DND-41 (cell line): Measurements from ENCODE around the gene PTER.

ENCODE experiments used
- EZH2 ChIP-seq: IDR thresholded peaks from 3 replicates; pipeline ENCODE4 v1.6.1; 2012; ENCODE audit warnings: borderline replicate concordance, low read depth, mild to moderate bottlenecking, moderate library complexity, low read length, inconsistent platforms; ENCODE audit not compliant: severe bottlenecking
- TF ChIP-seq, protein P1 (sequence below): IDR thresholded peaks from 2 replicates; pipeline ENCODE4 v1.5.1; 2012; ENCODE audit warnings: borderline replicate concordance, low read length, moderate library complexity, mild to moderate bottlenecking; ENCODE audit not compliant: poor library complexity, severe bottlenecking; ENCODE audit errors: extremely low read depth

DNA sequence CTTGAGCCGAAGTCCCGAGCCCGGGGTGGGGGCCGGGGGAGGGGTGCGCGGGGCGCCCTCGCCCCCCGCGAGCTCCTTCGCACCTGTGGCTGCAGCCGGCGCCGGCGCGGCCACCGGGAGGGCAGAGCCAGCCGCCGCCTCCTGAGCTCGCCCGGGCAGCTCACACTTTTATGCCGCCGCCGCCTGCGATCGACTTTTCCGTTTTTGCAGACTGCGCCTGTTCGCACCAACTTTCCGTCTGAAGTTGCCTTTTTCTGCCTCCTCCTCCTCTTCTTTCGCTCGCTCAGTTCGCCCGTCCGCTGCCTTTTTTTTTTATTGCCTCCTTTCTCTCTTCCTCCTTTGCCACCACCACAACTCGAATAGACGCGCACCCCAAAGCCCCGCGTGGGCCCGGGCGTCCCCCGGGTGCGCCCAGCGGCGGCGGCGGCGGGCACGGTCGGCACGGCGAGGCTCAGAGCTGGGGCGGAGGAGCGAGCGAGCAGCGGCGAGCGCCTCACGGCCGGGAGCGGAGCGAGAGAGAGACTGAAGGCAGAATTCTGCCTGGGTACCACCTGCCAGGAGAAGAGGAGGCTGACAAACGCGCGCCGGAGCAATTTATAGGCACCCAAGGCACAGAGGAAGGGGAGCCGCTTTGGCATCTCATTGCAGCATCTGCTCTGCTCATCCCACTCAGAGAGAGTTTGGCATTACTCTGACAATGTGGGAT, 84.7 kb downstream of the PTER start, which contains the start of gene C1QL3:
- TF ChIP-seq, protein P1, sequence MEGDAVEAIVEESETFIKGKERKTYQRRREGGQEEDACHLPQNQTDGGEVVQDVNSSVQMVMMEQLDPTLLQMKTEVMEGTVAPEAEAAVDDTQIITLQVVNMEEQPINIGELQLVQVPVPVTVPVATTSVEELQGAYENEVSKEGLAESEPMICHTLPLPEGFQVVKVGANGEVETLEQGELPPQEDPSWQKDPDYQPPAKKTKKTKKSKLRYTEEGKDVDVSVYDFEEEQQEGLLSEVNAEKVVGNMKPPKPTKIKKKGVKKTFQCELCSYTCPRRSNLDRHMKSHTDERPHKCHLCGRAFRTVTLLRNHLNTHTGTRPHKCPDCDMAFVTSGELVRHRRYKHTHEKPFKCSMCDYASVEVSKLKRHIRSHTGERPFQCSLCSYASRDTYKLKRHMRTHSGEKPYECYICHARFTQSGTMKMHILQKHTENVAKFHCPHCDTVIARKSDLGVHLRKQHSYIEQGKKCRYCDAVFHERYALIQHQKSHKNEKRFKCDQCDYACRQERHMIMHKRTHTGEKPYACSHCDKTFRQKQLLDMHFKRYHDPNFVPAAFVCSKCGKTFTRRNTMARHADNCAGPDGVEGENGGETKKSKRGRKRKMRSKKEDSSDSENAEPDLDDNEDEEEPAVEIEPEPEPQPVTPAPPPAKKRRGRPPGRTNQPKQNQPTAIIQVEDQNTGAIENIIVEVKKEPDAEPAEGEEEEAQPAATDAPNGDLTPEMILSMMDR = no peak
- no peak for TF ChIP-seq EZH2
